Raji (cell line): ENCODE measurements around the gene MAD1L1.

Source experiments
- POLR2A ChIP-seq: IDR thresholded peaks from 2 replicates; pipeline ENCODE4 v1.6.1; 2011; ENCODE audit warnings: low read depth, low read length, control low read depth; ENCODE audit not compliant: insufficient read depth

MAD1L1 gene

DNA sequence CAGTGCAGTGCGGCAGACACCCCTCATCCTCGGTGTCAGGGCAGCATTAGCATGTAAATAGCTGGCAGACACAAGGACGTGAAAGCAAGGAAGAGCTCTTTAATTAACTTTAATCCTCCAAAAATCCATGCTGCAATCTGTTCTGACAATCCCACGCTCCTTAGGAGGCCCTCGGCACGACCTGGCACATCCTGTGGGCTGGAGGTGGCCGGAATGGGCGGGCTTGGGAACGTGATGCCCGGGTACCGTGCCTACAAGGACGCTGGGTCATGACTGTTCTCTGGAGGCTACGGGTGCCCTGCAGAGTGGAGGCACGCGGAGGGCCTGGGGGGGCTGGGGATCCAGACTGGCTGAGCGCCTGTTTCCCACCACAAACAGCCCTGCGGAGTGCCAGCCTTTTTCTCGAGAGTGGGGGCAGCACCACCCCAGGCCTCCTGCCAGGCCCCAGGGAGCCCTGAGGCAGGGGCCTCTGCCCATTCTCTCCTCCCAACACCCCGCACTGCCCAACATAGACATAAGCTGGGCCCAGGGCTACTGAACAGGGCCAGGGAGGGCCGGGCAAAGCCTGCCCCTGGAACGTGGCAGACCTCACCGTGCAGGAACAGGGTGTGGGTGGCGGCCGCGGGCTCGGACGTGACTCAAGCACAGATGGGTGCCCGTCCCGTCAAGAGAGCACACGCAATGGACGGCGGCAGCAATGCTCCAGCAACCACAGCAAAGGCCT lies 189.3 kb downstream of the MAD1L1 start:
- no peak for TF ChIP-seq POLR2A

DNA sequence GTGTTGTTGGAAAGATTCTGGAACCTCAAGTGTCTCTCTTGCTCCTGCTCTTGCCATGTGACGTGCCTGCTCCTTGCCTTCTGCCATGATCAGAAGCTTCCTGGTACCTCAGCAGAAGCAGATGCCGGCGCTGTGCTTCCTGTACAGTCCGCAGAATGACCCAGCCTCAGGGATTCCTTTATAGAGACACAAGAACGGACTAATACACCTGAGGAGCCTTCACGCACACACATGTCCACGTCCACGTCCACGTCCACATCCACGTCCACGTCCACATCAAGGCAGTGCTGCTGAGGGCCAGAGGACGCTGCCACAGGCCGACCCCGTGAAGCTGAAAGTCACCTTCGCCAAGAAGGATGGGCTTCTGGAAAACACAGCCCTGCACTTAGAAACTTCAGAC lies 190.1 kb downstream of the MAD1L1 start:
- no peak for TF ChIP-seq POLR2A

DNA sequence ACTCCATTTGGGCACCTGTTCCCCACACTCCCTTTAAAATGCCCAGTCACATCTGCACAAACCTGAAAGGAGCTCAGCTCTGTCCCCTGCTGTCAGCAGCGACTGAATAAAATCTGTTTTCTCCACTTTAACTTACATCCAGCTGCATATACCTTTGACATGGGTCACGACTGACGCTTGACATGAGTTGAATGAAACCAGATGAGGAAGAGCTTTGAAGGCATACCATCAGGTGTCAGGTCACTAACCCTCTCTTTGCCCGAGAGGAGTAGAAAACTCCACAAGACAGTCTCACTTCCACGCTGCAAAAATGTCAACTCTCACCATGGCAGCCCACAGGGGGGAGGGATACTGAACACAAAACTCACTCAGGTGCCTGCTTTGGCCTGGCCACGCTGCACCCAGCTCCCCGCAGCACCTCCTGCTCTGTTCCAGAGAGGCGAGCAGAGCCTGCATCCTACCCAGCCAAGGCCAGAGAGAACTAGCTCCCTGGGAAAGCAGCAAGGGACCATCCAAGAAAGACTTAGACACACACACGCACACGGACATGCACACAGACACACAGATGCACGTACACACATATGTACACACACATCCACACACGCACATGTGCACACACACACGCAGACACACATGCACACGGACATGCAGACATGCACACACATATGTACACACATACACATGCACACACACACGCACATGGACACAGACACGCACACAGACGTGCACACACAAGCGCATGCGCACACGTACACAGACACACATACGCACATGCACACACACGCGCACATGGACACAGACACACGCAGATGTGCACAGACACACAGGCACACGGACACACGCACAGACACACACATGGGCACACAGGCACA lies 191.0 kb downstream of the MAD1L1 start:
- no peak for TF ChIP-seq POLR2A

DNA sequence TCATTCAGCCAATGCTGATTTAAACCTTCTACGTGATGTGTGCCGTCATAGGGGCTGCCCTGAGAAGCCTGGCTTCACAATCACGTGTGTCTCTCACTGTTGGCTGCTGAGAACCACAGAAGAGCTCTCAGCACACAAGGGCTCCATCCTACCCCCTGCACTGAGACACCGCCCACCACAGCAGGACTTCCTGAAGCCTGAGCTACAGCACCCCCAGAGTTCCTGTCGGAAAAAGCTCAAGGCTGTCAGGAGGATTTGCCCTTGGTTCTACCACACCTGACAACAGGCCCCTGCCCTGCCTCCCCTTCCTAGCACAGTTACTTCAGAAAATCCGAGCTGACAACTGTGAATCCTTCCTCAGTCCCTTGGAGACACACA lies 191.9 kb downstream of the MAD1L1 start:
- no peak for TF ChIP-seq POLR2A

DNA sequence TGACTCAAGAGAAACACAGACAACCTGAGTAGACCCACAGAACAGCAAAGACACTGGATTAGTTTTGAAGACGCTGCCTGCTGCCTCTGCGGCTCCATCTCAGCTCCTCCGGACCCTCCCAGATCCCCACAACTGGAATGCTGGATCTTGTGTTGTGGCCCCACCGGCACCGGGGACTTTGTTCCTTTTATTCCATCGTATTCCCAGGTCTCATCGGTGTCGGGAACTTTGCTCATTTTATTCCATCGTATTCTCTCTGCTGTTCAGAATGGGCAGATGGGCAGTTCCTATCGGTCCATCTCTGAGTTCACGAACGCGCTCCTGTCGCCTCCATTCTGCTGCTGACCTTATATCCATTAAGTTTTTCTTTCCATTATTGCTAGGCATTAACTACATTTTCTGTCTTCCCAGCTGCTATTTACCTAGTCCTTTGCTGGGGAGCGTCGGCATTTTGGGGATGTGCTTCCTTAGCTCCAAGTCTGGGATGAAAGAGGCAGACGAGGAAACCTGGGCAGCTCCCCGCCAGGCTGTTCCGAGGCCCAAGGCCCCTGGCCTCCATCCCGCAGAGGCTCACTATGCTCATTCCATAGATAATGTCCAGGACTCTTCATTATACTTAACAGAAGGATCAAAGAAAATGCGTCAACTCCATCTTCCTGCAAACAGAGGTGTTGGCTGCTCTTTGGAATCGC lies 192.4 kb downstream of the MAD1L1 start:
- TF ChIP-seq POLR2A: no peak

DNA sequence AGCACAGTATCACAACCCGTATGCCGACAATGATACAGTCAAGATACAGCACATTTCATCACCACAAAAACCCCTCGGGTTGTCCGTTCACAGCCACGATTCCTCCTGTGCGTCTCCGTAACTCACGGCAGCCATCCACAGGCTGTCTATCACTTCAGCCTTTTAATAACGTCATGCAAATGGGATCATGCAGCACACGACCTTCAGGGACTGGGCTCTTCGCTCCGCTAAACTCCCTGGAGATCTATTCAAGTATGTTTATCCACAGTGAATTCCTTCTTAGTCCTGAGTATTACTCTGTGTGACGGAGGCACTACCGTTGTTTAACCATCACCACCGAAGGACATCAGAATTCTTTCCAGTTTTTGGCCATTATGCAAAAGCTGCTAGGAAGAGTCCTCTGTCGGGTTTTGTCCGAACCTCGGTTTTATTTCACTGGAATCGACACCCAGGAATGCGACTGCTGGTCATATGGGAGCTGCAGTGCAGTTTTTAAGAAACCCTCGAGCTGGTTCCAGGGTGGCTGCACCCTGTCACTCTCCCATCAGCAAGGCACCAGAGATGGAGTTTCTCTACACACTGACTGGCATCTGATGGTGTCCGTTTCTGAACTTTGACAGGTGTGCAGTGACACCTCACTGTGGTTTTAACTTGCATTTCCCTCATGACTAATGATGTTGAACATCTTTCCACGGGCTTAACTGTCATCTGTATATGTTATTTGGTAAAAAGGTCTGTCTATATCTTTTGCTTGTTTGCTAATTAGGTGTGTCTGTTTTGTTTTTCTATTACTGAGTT lies 193.6 kb downstream of the MAD1L1 start:
- TF ChIP-seq POLR2A: no peak

DNA sequence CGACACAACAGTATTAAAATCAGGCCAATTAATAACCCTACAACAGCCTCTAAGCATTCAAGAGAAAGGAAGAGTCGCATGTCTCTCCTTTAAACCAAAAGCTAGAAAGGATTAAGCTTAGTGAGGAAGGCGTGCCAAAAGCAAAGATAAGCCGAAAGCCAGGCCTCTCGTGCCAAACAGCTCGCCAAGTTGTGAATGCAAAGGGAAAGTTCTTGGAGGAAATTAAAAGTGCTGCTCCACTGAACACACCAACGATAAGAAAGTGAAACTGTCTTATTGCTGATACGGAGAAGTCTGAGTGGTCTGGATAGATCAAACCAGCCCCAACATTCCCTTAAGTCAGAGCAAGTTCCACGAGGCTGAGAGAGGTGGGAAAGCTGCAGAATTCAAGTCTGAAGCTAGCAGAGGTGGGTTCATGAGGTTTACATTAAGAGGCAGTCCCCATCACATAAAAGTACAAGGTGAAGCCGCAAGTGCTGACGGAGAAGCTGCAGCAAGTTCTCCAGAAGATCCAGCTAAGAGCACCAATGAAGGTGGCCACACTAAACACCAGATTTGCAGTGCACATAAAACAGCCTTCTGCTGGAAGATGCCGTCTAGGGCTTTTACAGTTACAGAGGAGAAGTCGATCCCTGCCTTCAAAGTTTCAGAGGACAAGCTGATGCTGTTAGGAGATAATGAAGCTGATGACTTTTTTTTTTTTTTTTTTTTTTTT lies 194.8 kb downstream of the MAD1L1 start:
- TF ChIP-seq POLR2A: no peak

DNA sequence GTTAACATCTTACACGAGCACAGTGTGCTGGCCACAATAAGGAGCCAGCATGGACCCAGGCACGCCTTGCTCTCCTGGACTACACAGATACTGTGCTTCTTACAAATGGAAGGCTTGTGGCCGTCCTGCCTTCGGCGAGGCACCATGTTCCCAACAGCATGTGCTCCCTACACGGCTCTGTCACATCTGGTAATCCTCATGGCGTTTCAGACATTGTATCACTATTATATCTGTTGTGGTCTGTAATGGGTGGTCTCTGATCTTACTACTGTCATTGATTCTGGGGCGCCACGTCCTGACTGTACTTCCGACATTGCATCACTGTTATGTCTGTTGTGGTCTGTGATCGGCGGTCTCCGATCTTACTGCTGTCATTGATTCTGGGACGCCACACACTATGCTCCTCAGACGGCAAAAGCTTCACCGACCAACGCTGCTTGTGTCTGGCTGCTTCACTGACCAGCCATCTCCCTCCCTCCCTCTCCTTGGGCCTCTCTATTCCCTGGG lies 195.4 kb downstream of the MAD1L1 start:
- TF ChIP-seq POLR2A: no peak

DNA sequence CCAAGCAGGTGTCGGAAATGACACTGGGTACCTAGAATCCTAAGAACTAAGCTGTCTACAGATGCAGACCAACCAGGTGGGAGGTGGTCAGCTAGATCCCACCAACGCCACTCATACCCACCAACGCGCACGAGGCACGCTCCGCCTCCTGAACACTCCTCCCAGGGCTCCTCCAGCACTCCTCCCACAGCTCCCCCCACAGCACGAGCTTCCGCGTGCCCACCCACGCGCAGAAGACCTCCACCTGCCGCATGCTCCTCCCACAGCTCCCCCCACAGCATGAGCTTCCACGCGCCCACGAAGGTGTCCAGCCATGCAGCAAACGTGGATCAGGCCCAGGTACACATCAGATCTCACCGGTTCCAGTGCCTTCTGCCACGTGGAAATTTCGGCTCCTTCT lies 196.0 kb downstream of the MAD1L1 start:
- no peak for TF ChIP-seq POLR2A

DNA sequence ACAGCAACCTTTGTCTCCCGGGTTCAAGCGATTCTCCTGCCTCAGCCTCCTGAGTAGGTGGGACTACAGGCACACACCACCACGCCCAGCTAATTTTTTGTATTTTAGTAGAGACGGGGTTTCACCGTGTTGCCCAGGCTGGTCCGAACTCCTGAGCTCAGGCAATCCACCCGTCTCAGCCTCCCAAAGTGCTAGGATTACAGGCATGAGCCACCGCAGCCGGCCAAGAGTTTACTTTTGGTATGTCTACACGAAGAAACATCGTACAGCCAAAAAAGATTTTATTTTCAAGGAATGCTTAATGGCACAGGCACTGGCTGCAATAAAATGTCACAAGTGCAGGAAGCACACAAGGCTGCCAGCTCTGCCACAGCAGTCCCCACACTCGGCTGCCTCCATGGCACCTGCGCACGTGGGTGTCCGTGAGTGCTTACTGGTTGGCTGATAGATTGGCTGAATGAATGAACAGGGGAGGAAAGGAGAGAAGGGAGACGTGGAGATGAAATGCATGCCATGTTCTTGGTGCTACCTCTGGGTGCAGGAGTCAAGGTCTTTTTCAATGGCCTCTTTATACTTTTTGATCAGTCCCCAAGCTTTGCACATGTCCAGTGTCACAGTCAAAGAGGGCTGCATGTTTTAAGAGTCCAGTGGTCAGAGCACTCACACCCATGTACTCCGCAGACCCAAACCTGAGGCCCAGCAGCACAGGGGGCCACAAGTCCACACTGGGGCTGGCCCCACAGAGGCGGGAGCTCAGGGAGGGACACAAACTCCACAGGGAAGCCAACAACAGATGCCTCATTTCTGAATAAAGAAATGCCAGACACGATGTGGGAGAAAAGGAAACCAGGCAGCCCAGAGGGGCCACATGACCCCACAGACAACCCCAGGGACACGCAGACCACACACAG lies 198.2 kb downstream of the MAD1L1 start:
- TF ChIP-seq POLR2A: no peak

DNA sequence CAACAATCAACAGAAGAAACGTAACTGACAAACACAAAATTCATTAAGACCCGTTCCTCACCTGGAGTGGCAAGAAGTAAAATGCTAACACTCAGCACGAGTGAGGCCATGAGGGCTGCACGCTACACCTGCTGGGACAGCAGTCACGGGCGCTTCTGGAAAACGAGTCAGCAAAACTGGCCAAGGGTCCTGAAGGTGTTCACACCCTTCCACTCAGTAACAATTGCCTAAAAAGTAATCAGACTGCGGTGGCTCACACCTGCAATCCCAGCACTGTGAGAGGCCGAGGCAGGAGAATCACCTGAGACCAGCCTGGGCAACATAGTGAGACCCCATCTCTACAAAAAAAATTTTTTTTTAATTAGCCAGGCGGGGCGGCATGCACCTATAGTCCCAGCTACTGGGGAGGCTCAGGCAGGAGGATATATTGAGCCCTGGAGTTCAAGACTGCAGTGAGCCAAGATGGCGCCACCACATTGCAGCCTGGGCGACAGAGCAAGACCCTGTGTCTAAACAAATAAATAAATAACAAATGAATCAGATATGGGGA lies 199.1 kb downstream of the MAD1L1 start:
- no peak for TF ChIP-seq POLR2A

DNA sequence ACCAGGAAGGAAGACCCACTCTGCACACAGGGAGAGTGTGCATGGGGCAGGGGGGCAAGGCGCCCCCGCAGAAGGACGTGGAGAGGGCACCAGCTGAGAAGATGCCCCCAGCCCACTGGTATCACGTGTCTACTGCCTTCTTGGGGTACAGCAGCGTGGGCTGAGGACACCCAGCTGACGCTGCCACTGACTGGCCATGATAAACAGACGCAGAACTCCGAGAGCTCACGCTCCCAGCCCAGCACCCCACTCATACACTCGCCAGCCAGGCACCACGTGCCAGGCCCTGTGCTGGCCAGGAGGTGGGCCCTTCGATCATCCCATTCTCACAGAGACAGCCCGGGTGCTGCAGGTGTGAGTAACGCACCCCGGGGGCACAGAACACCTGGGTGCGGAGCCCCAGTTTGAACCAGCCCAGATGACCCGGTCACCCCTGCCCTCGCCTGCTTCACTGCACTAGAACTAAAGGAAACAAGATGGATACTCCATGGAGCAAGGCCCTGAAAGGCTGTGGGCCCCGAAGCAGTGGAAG lies 199.8 kb downstream of the MAD1L1 start:
- TF ChIP-seq POLR2A: no peak
